ENCODE measurements around the gene MSANTD4.
"Not testable (repeated sequence)": the region's sequence is repeated elsewhere in the genome, so short reads cannot be mapped to it uniquely, and the experiment has no call there.

The MSANTD4 gene

GRCh38 chr11:106021967-106022794 lies at the start of gene MSANTD4:
Gene MSANTD4, minus strand, starts transcription at chr11:106022240. Its CDS starts 11,323 bp downstream, at chr11:106010917.
- peak; percentile 97 for DNase-seq

- no peak for DNase-seq
Measured at GRCh38 chr11:106070606-106071005, 48.6 kb upstream of the MSANTD4 start.

- no peak for DNase-seq
Measured at GRCh38 chr11:106063009-106063408, 41.0 kb upstream of the MSANTD4 start.

- DNase-seq: no peak
Measured at GRCh38 chr11:106061954-106062949, 40.2 kb upstream of the MSANTD4 start.

- no peak for DNase-seq
Measured at GRCh38 chr11:106061249-106061784, 39.3 kb upstream of the MSANTD4 start.

GRCh38 chr11:106059617-106060016 lies 37.6 kb upstream of the MSANTD4 start:
- no peak for DNase-seq

- not testable (repeated sequence) for DNase-seq
Measured at GRCh38 chr11:106058377-106058776, 36.3 kb upstream of the MSANTD4 start.

- DNase-seq: no peak
Measured at GRCh38 chr11:106051103-106051502, 29.1 kb upstream of the MSANTD4 start.

- DNase-seq: no peak
Measured at GRCh38 chr11:106049727-106050476, 27.9 kb upstream of the MSANTD4 start.

GRCh38 chr11:106047631-106048030 lies 25.6 kb upstream of the MSANTD4 start:
- DNase-seq: no peak

GRCh38 chr11:106043540-106043939 lies 21.5 kb upstream of the MSANTD4 start:
- no peak for DNase-seq

GRCh38 chr11:106032861-106033260 lies 10.8 kb upstream of the MSANTD4 start:
- DNase-seq: no peak

- DNase-seq: no peak
Measured at GRCh38 chr11:106031936-106032335, 9.9 kb upstream of the MSANTD4 start.

- DNase-seq: no peak
Measured at GRCh38 chr11:106031202-106031810, 9.3 kb upstream of the MSANTD4 start.

- DNase-seq: no peak
Measured at GRCh38 chr11:106030609-106031008, 8.6 kb upstream of the MSANTD4 start.

GRCh38 chr11:106022795-106023275 lies 795 bp upstream of the MSANTD4 start:
- DNase-seq: no peak

GRCh38 chr11:106021181-106021966 lies 666 bp downstream of the MSANTD4 start:
- DNase-seq: no peak

GRCh38 chr11:106017093-106017492 lies 4.9 kb downstream of the MSANTD4 start:
- DNase-seq: no peak

- no peak for DNase-seq
Measured at GRCh38 chr11:106015066-106015465, 7.0 kb downstream of the MSANTD4 start.

GRCh38 chr11:106014620-106015019 lies 7.4 kb downstream of the MSANTD4 start:
- no peak for DNase-seq

GRCh38 chr11:106014035-106014434 lies 8.0 kb downstream of the MSANTD4 start:
- no peak for DNase-seq

Measured in activated T-cell treated with anti-CD3 and anti-CD28 coated beads for 4 hours (primary cell).